Thyroid gland (tissue), 4 donors: ENCODE measurements around the gene NEK2.

Source experiments
- CTCF ChIP-seq, 6 experiments: fragments of 200-600 bp in 3 of 6; fragments of 450-650 bp in 3 of 6; sonication (generic) in 3 of 6; IDR thresholded peaks; one replicate each; pipeline ENCODE4 v1.5.1; 2016 to 2019; ENCODE audit warnings: antibody characterized with exemption in 6 of 6, mild to moderate bottlenecking in 2 of 6, inconsistent platforms in 1 of 6, moderate library complexity in 1 of 6
- POLR2A ChIP-seq, 2 donors: fragments of 450-650 bp; IDR thresholded peaks; one replicate each; pipeline ENCODE4 v1.6.1; 2017; ENCODE audit warnings: antibody characterized with exemption in 2 of 2, mild to moderate bottlenecking in 2 of 2, moderate library complexity in 1 of 2

- TF ChIP-seq CTCF (IDR thresholded peaks at IDR 0.05) (no peak), POLR2A (IDR thresholded peaks at IDR 0.05) (no peak)
These were observed 35.7 kb downstream of the NEK2 start for GRCh38 chr1:211639475-211640300.
